ENCODE results near the gene SOX18. TPM values are rescaled to one million over a fixed set of nuclear protein-coding genes. Genes with fewer than 3 reads are reported as not detected.
A peak's percentile ranks its signal among the peaks of the same experiment; 100 is the strongest.
"Not testable (repeated sequence)": the region's sequence is repeated elsewhere in the genome, so short reads cannot be mapped to it uniquely, and the experiment has no call there.

SOX18 gene
- total RNA-seq (2014; rRNA removed; shearing (Covaris generic)): 0.11 and 0.57 TPM in 2 replicates
- 0.42 and 0.86 TPM in 2 replicates for polyA plus RNA-seq (2015; cell fraction: cytosol; rRNA removed)
- polyA plus RNA-seq (2015; cell fraction: nucleus; rRNA removed): 0.06 and 0.27 TPM in 2 replicates

GRCh38 chr20:64049060-64049877 is at the start of gene SOX18:
SOX18 (minus strand) TSS chr20:64049639; CDS start chr20:64049516, 123 bp downstream.
- DNase-seq (ENCODE audit: low read depth): no peak

- no peak for DNase-seq (ENCODE audit: low read depth)
Measured at GRCh38 chr20:64098471-64099013, 49.1 kb upstream of the SOX18 start.

DNA sequence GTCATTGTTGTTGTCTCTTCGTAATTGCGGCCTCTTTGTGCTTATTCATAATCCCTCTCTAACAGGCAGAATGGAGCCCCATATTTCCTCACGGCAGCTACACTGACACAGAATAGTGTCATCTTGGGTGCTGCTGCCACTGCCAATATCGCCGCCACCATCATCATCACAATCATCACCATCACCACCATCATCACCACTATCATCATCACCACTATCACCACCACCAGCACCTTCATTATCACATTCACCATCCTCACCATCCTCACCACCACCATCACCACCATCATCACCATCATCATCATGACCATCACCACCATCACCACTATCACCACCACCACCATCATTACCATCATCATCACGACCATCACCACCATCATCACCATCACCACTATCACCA is 47.1 kb upstream of the SOX18 start:
- DNase-seq (ENCODE audit: low read depth): no peak

DNA sequence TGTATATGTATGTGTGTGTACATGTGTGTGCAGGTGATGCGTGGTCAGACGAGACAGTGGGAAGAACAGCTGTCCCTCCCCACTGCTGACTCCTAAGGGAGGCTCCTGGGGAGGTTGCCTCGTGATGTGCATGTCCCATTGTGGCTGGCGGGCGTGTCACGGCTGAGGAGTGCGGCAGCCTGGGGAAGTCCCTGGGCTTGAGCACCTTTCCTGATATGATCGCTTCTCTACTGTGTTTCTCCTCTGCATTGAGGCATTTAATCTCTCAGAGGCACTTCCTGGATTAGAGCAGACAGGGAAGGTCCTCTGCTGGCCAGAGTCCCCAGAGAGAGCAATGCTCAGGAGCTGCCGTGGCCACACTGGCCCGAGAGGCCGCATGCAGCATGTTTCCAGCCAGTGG is 46.5 kb upstream of the SOX18 start:
- no peak for DNase-seq (ENCODE audit: low read depth)

DNA sequence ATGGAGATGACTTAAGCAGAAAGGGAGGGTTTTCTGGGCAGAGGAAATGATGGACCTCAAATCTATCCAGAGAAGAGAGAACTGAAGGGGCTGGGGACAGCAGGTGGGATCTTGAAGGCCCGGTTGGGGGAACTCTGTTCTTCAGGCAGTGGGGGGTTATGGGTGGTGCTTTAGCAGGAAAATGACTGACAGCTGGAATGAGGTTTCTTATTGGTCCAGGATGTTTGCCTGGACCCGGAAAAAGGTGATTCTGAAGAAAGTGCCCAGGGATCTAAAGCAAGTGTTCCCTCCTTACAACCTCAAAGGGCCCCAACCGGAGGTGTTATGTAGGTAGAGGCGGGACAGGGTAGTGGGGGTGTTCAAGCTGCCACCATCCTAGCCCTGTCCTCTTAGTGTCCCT is 46.0 kb upstream of the SOX18 start:
- DNase-seq (ENCODE audit: low read depth): no peak

- no peak for DNase-seq (ENCODE audit: low read depth)
Measured at GRCh38 chr20:64093013-64093503, 43.6 kb upstream of the SOX18 start.

DNA sequence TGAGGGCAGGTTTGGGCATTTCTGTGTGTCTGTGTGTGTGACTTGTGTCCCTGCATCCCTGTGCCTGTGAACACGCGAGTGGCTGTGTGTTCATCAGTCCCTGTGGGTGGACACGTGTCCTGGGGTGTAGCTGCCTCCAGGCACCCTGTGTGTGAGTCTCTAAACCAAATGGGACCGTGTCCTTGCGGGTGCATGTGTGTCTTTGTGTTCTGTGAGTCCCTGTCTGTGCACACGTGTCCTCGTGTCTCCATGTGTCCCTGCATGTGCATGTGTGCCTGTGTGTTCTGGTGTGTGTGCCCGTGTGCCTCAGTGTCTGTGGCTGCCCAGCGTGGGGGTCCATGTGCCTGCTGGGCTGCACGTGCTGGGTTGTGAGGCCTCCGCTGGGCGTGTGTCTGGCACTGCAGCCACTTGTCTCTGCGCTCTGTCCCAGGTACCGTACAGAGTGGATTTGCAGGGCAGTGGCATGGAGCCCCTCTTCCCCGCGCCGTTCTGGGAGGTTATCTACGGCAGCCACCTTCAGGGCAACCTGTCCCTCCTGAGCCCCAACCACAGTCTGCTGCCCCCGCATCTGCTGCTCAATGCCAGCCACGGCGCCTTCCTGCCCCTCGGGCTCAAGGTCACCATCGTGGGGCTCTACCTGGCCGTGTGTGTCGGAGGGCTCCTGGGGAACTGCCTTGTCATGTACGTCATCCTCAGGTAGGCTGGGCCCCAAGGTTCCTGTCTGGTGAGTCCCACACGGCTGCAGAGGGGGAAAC is 43.0 kb upstream of the SOX18 start:
- no peak for DNase-seq (ENCODE audit: low read depth)

DNA sequence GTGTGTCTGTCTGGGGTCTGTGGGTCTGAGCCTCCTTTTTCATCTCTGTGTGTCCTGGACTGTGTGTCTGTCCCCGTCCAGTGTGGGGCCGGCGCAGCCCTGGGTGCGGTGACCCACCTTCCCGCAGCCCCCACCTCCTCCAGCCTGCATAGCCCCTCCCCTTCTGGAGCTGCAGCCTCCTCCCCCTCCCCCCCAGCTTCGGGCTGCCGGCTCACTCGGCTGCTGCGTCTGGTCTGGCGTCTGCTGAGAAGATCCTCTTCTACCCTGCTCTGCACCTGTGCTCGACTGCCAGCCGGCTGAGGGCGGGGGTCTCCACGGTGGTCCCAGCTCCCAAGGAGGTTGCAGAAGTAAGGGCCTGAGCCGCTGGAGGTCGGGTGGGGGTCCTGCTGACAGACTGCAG is 42.3 kb upstream of the SOX18 start:
- DNase-seq (ENCODE audit: low read depth): no peak

DNA sequence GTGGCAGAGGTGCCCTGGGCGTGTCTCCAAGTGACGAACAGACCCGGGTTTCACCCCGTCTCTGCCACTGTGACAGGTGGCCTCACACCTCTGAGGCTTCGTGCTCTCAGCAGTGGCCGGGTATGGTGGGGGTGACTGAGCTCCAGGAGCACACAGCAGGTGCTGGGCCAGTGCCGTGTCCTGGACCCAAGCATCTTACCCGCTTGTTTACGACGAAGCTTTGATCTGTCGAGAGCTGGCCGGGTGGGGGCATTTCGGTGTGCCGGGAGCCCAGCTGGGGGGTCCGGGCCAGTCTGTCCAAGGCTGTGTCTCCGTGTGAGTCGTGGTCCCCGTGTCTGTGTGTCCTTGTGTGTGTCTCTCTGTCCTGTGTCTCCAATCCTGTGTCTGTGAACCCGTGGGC is 41.9 kb upstream of the SOX18 start:
- no peak for DNase-seq (ENCODE audit: low read depth)

GRCh38 chr20:64090165-64090564 is 40.7 kb upstream of the SOX18 start:
- DNase-seq (ENCODE audit: low read depth): no peak

GRCh38 chr20:64088586-64088985 is 39.1 kb upstream of the SOX18 start:
- DNase-seq (ENCODE audit: low read depth): not testable (repeated sequence)

DNA sequence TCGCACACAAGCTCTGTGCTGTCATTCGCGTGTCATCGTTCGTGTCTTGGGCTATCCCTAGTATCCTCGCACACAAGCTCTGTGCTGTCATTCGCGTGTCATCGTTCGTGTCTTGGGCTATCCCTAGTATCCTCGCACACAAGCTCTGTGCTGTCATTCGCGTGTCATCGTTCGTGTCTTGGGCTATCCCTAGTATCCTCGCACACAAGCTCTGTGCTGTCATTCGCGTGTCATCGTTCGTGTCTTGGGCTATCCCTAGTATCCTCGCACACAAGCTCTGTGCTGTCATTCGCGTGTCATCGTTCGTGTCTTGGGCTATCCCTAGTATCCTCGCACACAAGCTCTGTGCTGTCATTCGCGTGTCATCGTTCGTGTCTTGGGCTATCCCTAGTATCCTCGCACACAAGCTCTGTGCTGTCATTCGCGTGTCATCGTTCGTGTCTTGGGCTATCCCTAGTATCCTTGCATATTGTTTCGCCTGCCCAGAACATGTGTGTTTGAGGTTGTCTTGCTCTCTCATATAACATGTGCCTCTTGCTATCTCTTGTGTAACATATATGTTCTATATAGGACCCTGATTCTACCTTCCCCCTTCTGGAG is 37.9 kb upstream of the SOX18 start:
- not testable (repeated sequence) for DNase-seq (ENCODE audit: low read depth)

DNA sequence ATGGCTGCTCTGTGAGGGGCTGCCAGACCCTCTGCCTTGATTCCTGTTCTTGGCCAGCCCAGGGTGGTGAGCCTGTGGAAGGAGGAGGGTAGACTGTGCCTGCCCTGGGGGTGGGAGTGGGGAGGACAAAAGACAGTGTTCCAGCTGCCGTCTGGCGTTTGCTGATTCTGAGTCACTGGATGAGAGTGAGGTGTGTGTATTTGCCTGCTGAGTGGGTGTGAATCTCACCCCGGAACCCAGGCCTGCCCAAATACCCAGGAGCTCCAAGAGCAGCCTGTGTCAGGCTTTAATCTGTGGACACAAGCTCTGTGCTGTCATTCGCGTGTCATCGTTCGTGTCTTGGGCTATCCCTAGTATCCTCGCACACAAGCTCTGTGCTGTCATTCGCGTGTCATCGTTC is 37.4 kb upstream of the SOX18 start:
- no peak for DNase-seq (ENCODE audit: low read depth)

DNA sequence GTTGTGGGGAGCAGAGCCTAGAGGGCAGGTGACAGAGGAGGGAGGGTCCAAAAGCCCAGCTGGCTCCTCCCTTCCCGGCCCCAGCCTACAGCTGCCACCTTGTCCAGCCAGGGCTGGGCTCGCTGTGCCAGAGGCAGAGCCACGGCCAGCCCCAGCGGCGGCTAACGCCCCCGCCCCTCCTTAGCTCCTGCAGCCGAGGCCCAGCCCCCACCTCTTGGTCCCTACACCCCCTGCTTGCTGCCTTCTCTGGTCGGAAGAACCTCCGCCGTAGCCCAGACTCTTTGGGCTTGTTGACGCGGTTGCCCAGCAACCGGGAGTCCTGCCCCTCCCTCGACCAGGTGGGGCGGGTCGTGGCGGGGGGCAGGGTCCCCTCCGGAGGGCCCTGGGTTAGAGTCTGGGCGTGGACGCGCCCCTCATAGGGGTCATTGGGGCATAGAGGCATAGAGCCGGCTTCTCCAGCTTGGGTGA is 35.3 kb upstream of the SOX18 start:
- DNase-seq (ENCODE audit: low read depth): no peak

DNA sequence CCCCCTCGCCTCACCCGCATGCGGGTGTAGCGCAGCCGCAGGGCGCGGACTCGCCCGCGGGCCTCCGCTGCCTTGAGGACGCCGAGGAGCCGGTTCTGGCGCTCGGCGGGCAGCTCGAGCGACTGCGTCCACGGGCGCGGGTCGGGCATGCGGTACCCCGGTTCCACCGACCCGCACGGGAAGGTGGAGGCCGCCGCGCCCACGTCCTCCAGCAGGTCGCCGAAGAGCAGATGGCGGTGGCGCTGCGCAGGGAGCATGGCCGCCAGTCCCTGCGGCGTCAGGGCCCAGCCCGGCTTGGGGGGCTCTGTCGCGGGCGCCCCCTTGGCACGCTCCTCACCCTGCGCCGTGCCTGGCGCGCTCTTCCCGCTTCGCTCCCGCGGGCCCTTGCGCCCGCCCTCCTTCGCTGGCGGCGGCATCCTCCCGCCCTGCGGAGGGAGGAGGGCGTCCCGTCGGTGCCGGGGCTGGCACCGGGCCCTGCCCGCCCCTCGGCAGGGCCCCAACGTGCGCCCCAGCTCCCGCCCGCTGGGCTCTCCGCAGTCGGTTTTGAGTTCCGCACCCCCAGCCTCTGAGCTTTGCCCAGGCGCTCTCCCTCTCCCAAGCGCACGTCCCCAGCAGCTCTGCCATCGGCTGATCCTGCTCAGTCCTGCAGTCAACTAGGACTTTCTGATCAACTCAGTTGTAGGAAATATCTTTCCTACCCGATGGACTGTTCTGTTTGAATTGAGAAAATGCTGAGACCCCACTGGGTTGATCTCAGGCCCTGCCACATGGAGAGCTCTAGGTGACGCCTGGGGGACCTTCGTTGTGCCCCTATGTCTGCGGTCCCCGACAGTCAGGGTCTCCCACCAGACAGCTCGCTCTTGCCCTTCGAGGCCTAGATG is 34.6 kb upstream of the SOX18 start, which contains the start of gene LKAAEAR1:
Gene LKAAEAR1, minus strand, starts transcription at position 595 of the 881 bp plus-strand sequence. Its CDS starts 179 bp downstream, at position 416.
- DNase-seq (ENCODE audit: low read depth): no peak

- peak; percentile 70 for DNase-seq (ENCODE audit: low read depth)
Measured at GRCh38 chr20:64083378-64083803, 34.0 kb upstream of the SOX18 start.

- DNase-seq (ENCODE audit: low read depth): no peak
Measured at GRCh38 chr20:64082820-64083377, 33.5 kb upstream of the SOX18 start.

DNA sequence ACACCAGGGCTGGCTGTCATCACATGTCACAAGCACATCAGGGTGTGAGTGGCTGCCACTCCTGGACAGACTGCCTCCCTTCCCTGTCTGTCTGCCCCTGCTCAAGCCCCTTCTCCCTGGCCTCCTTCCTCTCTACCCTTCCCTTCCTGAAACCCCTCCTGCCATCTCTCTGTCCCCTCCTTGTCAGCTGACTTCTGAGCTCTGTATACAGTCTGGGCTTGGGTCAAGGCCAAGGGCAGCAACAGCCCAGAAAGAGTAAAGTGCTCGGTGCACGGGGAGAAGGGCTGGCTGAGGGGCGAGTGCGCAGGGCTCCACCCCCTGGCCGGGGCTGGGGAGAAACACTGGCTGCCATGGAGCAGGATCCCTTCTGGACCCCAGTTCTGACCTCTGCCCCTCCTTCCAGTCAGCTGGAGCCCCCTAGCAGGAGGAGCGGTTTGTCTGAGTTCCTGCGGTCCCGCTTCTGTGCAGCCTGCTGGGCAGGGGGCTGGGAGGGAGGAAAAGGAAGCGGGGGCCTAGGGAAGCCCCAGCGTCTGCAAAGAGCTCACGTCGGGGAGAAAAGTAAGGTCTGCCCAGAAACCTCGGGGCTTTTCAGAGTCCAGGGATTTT is 32.8 kb upstream of the SOX18 start:
- no peak for DNase-seq (ENCODE audit: low read depth)

DNA sequence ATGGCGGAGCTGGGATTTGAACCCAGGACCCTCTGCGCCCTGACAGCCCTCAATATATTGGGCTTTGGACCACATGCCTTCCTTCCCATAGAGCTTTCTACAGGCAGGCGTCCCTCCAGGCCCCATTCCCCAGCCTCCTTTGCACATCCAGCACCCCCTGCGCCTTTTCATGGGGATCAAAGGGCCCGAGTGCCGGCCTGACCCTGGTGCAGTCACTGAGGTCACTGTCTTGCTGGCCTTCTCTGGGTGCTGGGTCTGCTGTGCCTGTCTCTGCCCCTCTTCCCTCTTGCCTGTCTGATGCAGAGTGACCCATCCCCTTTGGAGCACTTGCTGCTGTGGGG is 32.2 kb upstream of the SOX18 start:
- DNase-seq (ENCODE audit: low read depth): no peak
